Body of pancreas (tissue), 4 donors: Measurements from ENCODE around the gene TIMELESS. TPM values are rescaled to one million over a fixed set of nuclear protein-coding genes. Genes with fewer than 3 reads are reported as not detected.

Experiments used
- ATAC-seq: fragments of 150-250 bp; one replicate; pipeline ENCODE4 v1.9.1; 2016
- DNase-seq, 4 donors: peaks; one replicate each; pipeline ENCODE4 v3.0.0-alpha.2; 2019
- H3K27ac ChIP-seq, 4 donors: fragments of 200-600 bp; sonication (generic); 1 replicate in 3 of 4; 2 replicates in 1 of 4; pipeline versions ENCODE4 v1.5.1 to v1.6.1; 2016 to 2019; ENCODE audit warnings: mild to moderate bottlenecking in 1 of 4, mixed read lengths in 1 of 4, moderate library complexity in 1 of 4
- H3K27me3 ChIP-seq, 2 donors: fragments of 200-600 bp; sonication (generic); one replicate each; pipeline ENCODE4 v1.6.0; 2016; ENCODE audit warnings: mild to moderate bottlenecking in 1 of 2
- H3K36me3 ChIP-seq, 2 donors: fragments of 200-600 bp; sonication (generic); replicated peaks in 1 of 2; 2 replicates each; pipeline ENCODE4 v1.5.1; 2016; ENCODE audit warnings: low read depth in 2 of 2; ENCODE audit not compliant: insufficient read depth in 1 of 2
- H3K4me1 ChIP-seq: fragments of 200-600 bp; sonication (generic); one replicate; pipeline ENCODE4 v1.6.0; 2016
- H3K4me3 ChIP-seq, 2 donors: fragments of 200-600 bp; sonication (generic); 1 replicate in 1 of 2; 2 replicates in 1 of 2; pipeline ENCODE4 v1.5.1; 2016 to 2019
- H3K9me3 ChIP-seq, 3 donors: fragments of 200-600 bp; sonication (generic); 1 replicate in 2 of 3; 2 replicates in 1 of 3; pipeline ENCODE4 v1.5.1; 2016
- POLR2A ChIP-seq, 3 donors: fragments of 450-650 bp; IDR thresholded peaks; one replicate each; pipeline ENCODE4 v1.6.1; 2016; ENCODE audit warnings: antibody characterized with exemption in 3 of 3, mild to moderate bottlenecking in 2 of 3
- WGBS, 2 donors: methylation state at CpG; one replicate each; pipeline ENCODE4 v1.1.5; 2017; 5-methylcytosine and 5-hydroxymethylcytosine counted together
- intact Hi-C: fragments of 100-400 bp; cut with DNase I; formaldehyde crosslinking; loops from one replicate; pipeline ENCODE4 v1.15.1; 2023
- total RNA-seq, 2 donors: library from RNA; depleted of rRNA; stranded (reverse); fragments of >200 nt; gene quantifications; one replicate each; pipeline ENCODE4 v1.1.0, GENCODE V29; 2016
- TF ChIP-seq, protein P1 (sequence below), 7 experiments: fragments of 450-650 bp in 4 of 7; fragments of 200-600 bp in 3 of 7; sonication (generic) in 3 of 7; IDR thresholded peaks; one replicate each; pipeline ENCODE4 v1.5.1; 2016 to 2019; ENCODE audit warnings: antibody characterized with exemption in 7 of 7

TIMELESS gene
- total RNA-seq, 2 donors from 2014 or later, result 4.7 to 6.9 TPM

GRCh38 chr12:56417739-56418138 is 31.5 kb downstream of the TIMELESS start:
- ATAC-seq (no peak), DNase-seq (no peak)
- Histone ChIP-seq H3K27ac (no peak overlapping the region), H3K36me3 (no peaks in the 10 kb centered on the region), H3K4me3 (no peak overlapping the region), H3K4me1 (peaks cover 15% of the 10 kb centered on the region), H3K27me3 (no peaks in the 10 kb centered on the region), H3K9me3 (no peaks in the 10 kb centered on the region)
- TF ChIP-seq, protein P1, sequence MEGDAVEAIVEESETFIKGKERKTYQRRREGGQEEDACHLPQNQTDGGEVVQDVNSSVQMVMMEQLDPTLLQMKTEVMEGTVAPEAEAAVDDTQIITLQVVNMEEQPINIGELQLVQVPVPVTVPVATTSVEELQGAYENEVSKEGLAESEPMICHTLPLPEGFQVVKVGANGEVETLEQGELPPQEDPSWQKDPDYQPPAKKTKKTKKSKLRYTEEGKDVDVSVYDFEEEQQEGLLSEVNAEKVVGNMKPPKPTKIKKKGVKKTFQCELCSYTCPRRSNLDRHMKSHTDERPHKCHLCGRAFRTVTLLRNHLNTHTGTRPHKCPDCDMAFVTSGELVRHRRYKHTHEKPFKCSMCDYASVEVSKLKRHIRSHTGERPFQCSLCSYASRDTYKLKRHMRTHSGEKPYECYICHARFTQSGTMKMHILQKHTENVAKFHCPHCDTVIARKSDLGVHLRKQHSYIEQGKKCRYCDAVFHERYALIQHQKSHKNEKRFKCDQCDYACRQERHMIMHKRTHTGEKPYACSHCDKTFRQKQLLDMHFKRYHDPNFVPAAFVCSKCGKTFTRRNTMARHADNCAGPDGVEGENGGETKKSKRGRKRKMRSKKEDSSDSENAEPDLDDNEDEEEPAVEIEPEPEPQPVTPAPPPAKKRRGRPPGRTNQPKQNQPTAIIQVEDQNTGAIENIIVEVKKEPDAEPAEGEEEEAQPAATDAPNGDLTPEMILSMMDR (IDR thresholded peaks at IDR 0.05), result no peak
- no peak for TF ChIP-seq POLR2A (IDR thresholded peaks at IDR 0.05)
- 93% methylated on average over 11 of the region's 11 CpGs for WGBS, 2 donors
- intact Hi-C loops, result no loop called here

- H3K4me1 ChIP-seq, result peaks cover 17% of the 10 kb centered on the region
- peak overlapping the region in 2 of 4 donors; percentile 54 to 61 for H3K27ac ChIP-seq
- ATAC-seq, result no peak
- H3K4me3 ChIP-seq, result no peak overlapping the region
- no peaks in the 10 kb centered on the region for H3K36me3 ChIP-seq
- H3K27me3 ChIP-seq, result no peaks in the 10 kb centered on the region
- WGBS, 2 donors, result 93 to 98% methylated on average over 3 of the region's 3 CpGs
- intact Hi-C loops, result no loop called here
- no peak for TF ChIP-seq POLR2A (IDR thresholded peaks at IDR 0.05)
- TF ChIP-seq, protein P1 (IDR thresholded peaks at IDR 0.05), result no peak
- H3K9me3 ChIP-seq, result no peaks in the 10 kb centered on the region
- DNase-seq, result no peak
These were observed 34.8 kb downstream of the TIMELESS start for GRCh38 chr12:56414401-56414800.

GRCh38 chr12:56413392-56413791 is 35.8 kb downstream of the TIMELESS start:
- no peaks in the 10 kb centered on the region for H3K36me3 ChIP-seq
- H3K27ac ChIP-seq, result peak overlapping the region in 3 of 4 donors; percentile 49 to 61 (median 54)
- DNase-seq (peak; percentile 55 to 87 (median 74)), ATAC-seq (peak; percentile 78)
- TF ChIP-seq POLR2A (IDR thresholded peaks at IDR 0.05), result no peak
- TF ChIP-seq, protein P1 (IDR thresholded peaks at IDR 0.05), result peak in 1 of 7 experiments; percentile 6
- intact Hi-C loops, result no loop called here
- H3K9me3 ChIP-seq, result no peaks in the 10 kb centered on the region
- H3K4me3 ChIP-seq, result no peak overlapping the region
- peaks cover 17% of the 10 kb centered on the region for H3K4me1 ChIP-seq
- H3K27me3 ChIP-seq, result no peaks in the 10 kb centered on the region
- WGBS, 2 donors, result 59 to 100% methylated on average over 2 to 7 of the region's 7 CpGs

DNA sequence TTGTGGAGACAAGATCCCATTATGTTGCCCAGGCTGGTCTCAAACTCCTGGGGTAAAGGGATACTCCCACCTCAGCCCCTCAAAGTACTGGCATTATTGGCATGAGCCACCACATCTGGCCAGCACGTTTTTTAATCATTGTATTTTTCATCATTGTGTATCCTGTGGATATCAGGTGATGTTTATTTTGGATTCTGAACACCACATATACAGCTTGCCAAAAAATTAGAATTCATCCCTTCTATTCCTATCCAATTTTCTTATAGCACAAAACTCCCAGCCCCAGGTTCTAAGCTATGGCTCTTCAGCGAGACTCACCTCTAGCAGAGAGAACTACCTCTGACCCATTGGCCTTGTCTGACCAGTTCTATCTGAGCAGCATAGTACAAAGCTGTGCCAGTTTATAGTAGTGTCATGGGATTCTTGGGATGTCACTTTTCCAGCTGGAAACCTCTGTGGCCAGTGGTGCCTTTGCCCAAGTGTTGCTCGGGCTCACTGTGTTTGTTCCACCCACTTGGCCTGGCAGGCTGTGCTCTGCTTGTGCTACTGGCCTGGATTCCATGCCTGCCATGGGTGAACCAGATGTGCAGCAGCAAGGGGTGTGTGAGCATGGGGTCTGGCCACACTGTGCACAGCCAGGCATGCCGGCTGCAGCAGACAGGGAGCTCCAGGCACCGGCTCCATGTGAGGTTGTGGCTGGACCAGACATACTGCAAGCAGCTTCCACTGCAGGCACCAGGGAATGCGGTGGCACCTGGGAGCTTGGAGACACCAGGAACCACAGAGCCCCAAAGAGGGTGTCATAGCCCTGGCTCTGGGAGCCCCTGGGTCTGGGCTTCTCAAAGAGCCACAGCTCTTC is 37.2 kb downstream of the TIMELESS start:
- peaks cover 17% of the 10 kb centered on the region for H3K4me1 ChIP-seq
- intact Hi-C loops, result no loop called here
- H3K36me3 ChIP-seq, result no peaks in the 10 kb centered on the region
- WGBS, 2 donors, result 54 to 73% methylated on average over 2 to 5 of the region's 6 CpGs
- H3K4me3 ChIP-seq, result no peak overlapping the region
- DNase-seq (no peak), ATAC-seq (no peak)
- no peak overlapping the region for H3K27ac ChIP-seq
- no peaks in the 10 kb centered on the region for H3K27me3 ChIP-seq
- no peaks in the 10 kb centered on the region for H3K9me3 ChIP-seq
- no peak for TF ChIP-seq POLR2A (IDR thresholded peaks at IDR 0.05)
- TF ChIP-seq, protein P1 (IDR thresholded peaks at IDR 0.05), result no peak
